ENCODE measurements around the gene NUDT19.

Gene NUDT19

GRCh38 chr19:32674931-32675719 is 16.5 kb upstream of the NUDT19 start, which contains the start of gene ANKRD27:
Gene ANKRD27 (minus strand): TSS chr19:32675180. CDS start chr19:32659015, 16,165 bp downstream.
- Histone ChIP-seq H3F3A (ENCODE audit: insufficient read depth, low read length) (no peaks in the 10 kb centered on the region), H3K9ac (ENCODE audit: low read length) (peak within 1 kb of the TSS; percentile 71), H3K9me3 (replicated peaks; ENCODE audit: insufficient read depth, low read length) (no peaks in the 10 kb centered on the region), H3K4me2 (ENCODE audit: low read depth, low read length) (peak within 1 kb of the TSS; percentile 98), H3K4me3 (ENCODE audit: low read length) (peak within 1 kb of the TSS; percentile 97), H3K27ac (ENCODE audit: low read length) (peak within 1 kb of the TSS; percentile 48; the same call in 1 of the 2 replicates), H3K4me1 (ENCODE audit: low read length) (0 out of 2 replicates have a peak, but pooled peaks cover 6% of the 10 kb centered on the region), H3K27me3 (replicated peaks; ENCODE audit: insufficient read depth, low read length) (no peaks in the 10 kb centered on the region), H3K9me2 (replicated peaks; ENCODE audit: insufficient read depth, low read length) (no peaks in the 10 kb centered on the region), H4K20me1 (ENCODE audit: insufficient read depth, low read length) (no peaks in the 10 kb centered on the region), H3K79me2 (ENCODE audit: low read length) (peaks cover 40% of the 10 kb centered on the region), H3K36me3 (replicated peaks; ENCODE audit: insufficient read depth, low read length) (no peaks in the 10 kb centered on the region), H2AFZ (ENCODE audit: low read length) (peak within 1 kb of the TSS; percentile 98)
- TF ChIP-seq, protein P1, sequence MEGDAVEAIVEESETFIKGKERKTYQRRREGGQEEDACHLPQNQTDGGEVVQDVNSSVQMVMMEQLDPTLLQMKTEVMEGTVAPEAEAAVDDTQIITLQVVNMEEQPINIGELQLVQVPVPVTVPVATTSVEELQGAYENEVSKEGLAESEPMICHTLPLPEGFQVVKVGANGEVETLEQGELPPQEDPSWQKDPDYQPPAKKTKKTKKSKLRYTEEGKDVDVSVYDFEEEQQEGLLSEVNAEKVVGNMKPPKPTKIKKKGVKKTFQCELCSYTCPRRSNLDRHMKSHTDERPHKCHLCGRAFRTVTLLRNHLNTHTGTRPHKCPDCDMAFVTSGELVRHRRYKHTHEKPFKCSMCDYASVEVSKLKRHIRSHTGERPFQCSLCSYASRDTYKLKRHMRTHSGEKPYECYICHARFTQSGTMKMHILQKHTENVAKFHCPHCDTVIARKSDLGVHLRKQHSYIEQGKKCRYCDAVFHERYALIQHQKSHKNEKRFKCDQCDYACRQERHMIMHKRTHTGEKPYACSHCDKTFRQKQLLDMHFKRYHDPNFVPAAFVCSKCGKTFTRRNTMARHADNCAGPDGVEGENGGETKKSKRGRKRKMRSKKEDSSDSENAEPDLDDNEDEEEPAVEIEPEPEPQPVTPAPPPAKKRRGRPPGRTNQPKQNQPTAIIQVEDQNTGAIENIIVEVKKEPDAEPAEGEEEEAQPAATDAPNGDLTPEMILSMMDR (IDR thresholded peaks at IDR 0.05; ENCODE audit: low read length): no peak
- TF ChIP-seq EZH2phosphoT487 (IDR thresholded peaks at IDR 0.05; ENCODE audit: low read length) (no peak), EZH2 (optimal IDR thresholded peaks at IDR 0.05; ENCODE audit: low read depth, low read length) (no peak)
- DNase-seq: peak; percentile 99

- Histone ChIP-seq H3K4me3 (ENCODE audit: low read length) (peak within 1 kb of the TSS; percentile 97), H3K4me2 (ENCODE audit: low read depth, low read length) (peak within 1 kb of the TSS; percentile 98), H3K9me3 (replicated peaks; ENCODE audit: insufficient read depth, low read length) (no peaks in the 10 kb centered on the region), H3F3A (ENCODE audit: insufficient read depth, low read length) (no peaks in the 10 kb centered on the region), H3K27me3 (replicated peaks; ENCODE audit: insufficient read depth, low read length) (no peaks in the 10 kb centered on the region), H3K36me3 (replicated peaks; ENCODE audit: insufficient read depth, low read length) (no peaks in the 10 kb centered on the region), H3K4me1 (ENCODE audit: low read length) (0 out of 2 replicates have a peak, but pooled peaks cover 6% of the 10 kb centered on the region), H2AFZ (ENCODE audit: low read length) (peak within 1 kb of the TSS; percentile 98), H3K79me2 (ENCODE audit: low read length) (peaks cover 39% of the 10 kb centered on the region), H3K9ac (ENCODE audit: low read length) (peak within 1 kb of the TSS; percentile 71), H3K27ac (ENCODE audit: low read length) (peak within 1 kb of the TSS; percentile 48; the same call in 1 of the 2 replicates), H4K20me1 (ENCODE audit: insufficient read depth, low read length) (no peaks in the 10 kb centered on the region), H3K9me2 (replicated peaks; ENCODE audit: insufficient read depth, low read length) (no peaks in the 10 kb centered on the region)
- TF ChIP-seq, protein P1 (IDR thresholded peaks at IDR 0.05; ENCODE audit: low read length): no peak
- no peak for TF ChIP-seq EZH2 (optimal IDR thresholded peaks at IDR 0.05; ENCODE audit: low read depth, low read length)
- TF ChIP-seq EZH2phosphoT487 (IDR thresholded peaks at IDR 0.05; ENCODE audit: low read length): no peak
- DNase-seq: peak; percentile 73
These were observed 15.9 kb upstream of the NUDT19 start, which contains the start of gene RGS9BP for GRCh38 chr19:32675720-32676185. Gene RGS9BP (plus strand): TSS chr19:32675848. CDS start chr19:32676264, 416 bp downstream.

- TF ChIP-seq, protein P1 (IDR thresholded peaks at IDR 0.05; ENCODE audit: low read length): no peak
- TF ChIP-seq EZH2 (optimal IDR thresholded peaks at IDR 0.05; ENCODE audit: low read depth, low read length): no peak
- no peak for TF ChIP-seq EZH2phosphoT487 (IDR thresholded peaks at IDR 0.05; ENCODE audit: low read length)
These were observed 15.3 kb upstream of the NUDT19 start for GRCh38 chr19:32676186-32676894.

More at GRCh38 chr19:32676186-32676894, 15.3 kb upstream of the NUDT19 start:
- Histone ChIP-seq H2AFZ (ENCODE audit: low read length) (peak overlapping the region; percentile 98), H3K4me3 (ENCODE audit: low read length) (peak overlapping the region; percentile 97), H3K36me3 (replicated peaks; ENCODE audit: insufficient read depth, low read length) (no peaks in the 10 kb centered on the region), H3K9ac (ENCODE audit: low read length) (no peak overlapping the region), H3K9me2 (replicated peaks; ENCODE audit: insufficient read depth, low read length) (no peaks in the 10 kb centered on the region), H3K9me3 (replicated peaks; ENCODE audit: insufficient read depth, low read length) (no peaks in the 10 kb centered on the region), H3K4me1 (ENCODE audit: low read length) (0 out of 2 replicates have a peak, but pooled peaks cover 6% of the 10 kb centered on the region), H3F3A (ENCODE audit: insufficient read depth, low read length) (no peaks in the 10 kb centered on the region), H3K79me2 (ENCODE audit: low read length) (peaks cover 33% of the 10 kb centered on the region), H3K27me3 (replicated peaks; ENCODE audit: insufficient read depth, low read length) (no peaks in the 10 kb centered on the region), H3K4me2 (ENCODE audit: low read depth, low read length) (peak overlapping the region; percentile 94), H3K27ac (ENCODE audit: low read length) (no peak overlapping the region), H4K20me1 (ENCODE audit: insufficient read depth, low read length) (no peaks in the 10 kb centered on the region)
- no peak for DNase-seq

All from MM.1S (cell line).